Retina (tissue), 1 donor: Measurements from ENCODE around the gene KRT6C.
"Not testable (repeated sequence)": the region's sequence is repeated elsewhere in the genome, so short reads cannot be mapped to it uniquely, and the experiment has no call there.

Source experiments
- DNase-seq: peaks from one replicate; pipeline ENCODE4 v3.0.0-alpha.2; 2016

Gene KRT6C

DNA sequence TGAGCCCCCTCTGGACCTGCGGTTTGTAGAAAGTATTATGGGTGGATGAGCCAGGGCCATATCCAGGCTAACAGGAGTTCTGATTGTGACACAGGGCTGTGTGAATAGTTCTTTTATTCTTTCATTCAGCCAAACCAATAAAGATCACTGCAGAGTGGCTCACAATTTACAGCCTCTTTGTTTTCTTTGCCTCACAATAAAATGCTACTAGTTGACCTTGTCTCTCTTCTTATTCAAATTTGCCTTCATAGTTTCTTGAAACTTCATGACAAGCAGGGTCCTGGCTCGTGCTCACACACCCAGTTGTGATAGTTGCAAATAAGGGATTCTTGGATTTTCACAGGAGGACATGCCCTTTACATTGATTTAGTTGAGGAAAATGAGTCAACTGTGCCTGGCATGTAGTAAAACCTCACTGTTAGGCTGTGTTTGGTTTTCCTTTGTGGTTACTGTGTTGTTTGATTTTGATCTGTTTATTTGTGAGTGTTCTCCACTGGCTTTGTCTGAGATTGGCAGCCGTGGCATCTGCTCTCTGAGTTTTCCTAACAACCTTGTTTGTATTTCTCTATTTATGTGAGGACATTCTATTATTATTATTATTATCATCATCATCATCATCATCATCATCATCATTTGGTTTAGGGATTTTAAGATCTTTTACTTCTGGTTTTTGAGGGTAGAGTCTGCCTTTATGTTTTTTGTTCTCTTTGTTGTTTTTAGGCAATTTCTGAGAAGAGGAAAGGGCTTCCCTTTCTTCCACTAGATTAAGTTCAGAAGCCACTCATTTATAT is 19.0 kb downstream of the KRT6C start:
- no peak for DNase-seq

DNA sequence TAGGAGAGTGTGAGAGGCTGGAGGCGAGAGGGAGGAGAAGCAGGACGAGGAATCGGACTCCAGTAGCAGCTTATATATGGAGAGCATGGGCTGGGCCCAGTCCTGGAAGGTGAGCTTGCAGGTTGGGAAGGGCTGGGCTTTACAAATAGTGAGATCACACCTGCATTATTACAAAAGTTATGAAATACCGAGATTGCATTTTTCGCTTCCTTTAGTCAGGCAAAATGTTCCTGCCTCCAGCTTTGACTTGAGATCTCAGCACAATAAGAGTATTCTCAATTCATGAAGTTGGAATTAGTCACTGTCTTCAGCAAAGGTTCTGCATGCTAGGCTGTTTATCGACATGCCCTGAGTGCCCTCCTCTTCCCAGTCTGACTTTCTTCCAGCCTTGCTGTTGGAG is 21.5 kb downstream of the KRT6C start, which contains the start of gene KRT6B:
Gene KRT6B, minus strand, starts transcription at position 46 of the 400 bp plus-strand sequence. CDS start 68 bp downstream, outside the sequence.
- DNase-seq: no peak

DNA sequence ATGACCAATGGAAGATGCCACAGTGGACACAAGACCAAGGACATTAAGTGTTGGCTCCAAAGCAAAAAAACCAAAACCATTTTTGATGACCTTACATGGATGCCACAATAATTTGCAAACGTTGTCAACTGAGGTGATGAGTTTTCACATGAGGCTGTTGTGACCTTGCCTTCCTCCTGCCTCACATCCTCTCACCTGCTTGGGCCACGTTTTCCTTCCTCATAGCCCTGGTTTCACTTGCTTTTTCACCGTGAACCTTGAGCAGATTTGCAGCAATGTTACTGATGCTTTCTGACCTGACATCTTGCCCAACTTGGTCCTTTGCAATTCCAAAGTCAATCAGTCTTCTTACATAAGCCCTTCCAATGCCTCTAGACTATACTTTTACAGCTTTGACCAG is 25.4 kb downstream of the KRT6C start:
- DNase-seq: no peak

GRCh38 chr12:52447196-52447595 is 26.4 kb downstream of the KRT6C start:
- DNase-seq: not testable (repeated sequence)

DNA sequence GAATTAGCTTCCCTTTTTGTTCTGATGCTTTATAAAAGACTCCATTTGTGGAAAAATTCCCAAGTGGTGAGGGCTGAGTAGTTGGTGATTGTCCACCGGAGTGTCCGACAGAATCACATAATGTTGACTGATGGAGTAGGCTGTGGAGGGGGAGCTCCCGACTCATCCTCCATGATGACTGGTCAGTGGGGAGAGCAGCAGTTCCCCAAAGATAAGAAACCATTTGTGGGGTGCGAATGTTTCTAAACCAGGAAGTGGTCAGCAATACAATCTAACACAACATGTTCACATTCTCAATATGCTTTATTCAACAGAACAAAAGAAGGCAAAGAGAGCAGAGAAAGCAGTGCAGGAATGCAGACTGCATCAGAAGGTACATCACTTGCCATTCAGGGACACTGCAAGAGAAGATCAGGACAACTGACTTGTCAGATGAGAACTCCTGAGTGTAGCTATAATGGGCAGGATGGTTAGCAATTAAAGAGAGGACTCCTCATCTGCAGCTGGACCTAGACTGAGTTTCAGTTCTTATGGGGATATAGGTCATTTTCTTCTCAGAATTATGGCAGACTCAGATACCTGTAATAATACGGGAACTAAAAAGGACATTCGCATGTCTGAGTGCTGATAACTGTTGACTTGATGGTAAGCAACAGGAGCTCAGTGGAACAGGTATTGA is 27.1 kb downstream of the KRT6C start:
- DNase-seq: no peak

DNA sequence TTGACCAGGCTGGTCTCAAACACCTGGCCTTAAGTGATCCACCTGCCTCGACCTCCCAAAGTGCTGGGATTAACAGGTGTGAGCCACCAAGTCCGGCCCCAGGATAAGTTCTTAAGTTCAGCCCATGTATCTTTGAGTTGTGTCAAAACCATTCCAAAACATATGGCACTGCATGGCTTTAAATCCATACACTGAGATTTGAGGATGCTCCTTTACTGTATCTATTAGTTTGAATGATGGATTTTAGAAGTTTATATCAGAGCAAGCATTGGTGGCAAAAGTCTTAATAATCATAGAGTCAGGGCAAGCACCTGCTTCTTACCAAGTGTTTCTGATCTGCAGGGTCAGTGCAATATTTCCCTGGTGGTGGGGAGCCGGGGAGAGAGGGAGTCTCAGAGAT is 27.7 kb downstream of the KRT6C start:
- no peak for DNase-seq

- DNase-seq: no peak
Observed at GRCh38 chr12:52444647-52445595, 28.7 kb downstream of the KRT6C start.

- no peak for DNase-seq
Observed at GRCh38 chr12:52443966-52444365, 29.6 kb downstream of the KRT6C start.

DNA sequence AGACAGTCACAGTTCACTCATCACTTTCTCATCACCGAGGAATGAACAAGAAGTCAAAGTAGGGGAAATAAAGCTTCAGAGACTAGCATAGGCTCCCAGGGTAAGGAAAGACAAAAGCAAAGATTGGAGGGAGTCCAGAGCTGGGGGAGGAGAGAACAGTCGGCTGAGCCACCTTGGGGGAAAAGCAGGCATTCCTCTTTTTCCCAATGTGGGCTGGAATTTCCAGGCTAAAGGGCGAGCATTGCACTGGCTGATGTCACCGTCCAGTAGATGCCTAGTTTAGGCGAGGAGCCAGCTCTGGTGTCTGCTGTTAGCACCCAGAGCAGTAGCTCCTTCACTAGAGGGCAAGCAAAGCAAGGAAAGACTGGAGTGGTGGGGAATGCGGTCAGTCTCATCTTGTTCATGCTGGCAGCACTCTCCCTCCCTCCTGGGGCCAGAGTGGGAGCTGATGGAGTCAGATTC is 31.0 kb downstream of the KRT6C start:
- DNase-seq: no peak

- no peak for DNase-seq
Observed at GRCh38 chr12:52441320-52441911, 32.2 kb downstream of the KRT6C start.

GRCh38 chr12:52440821-52441319 is 32.7 kb downstream of the KRT6C start:
- no peak for DNase-seq

DNA sequence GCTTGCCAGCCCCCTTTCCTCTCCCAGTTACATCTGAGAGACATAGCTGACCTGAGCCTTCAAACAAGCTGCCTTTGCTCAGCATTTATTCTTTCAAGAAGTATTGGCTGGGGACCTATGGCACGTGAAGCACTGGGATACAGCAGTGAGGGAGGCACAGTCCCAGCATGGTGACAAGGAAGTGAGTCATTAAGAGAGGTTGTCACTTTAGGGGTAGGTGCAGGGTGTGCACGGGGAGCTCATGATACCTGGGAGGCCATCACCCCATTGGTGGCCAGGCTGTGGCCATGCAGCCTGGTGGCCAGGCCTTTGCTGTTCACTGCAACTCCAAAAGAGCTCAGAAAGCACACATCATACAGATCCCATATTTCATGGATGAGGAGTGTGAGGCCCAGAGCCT is 33.8 kb downstream of the KRT6C start:
- DNase-seq: no peak

GRCh38 chr12:52439420-52439819 is 34.2 kb downstream of the KRT6C start:
- DNase-seq: no peak

GRCh38 chr12:52438305-52439301 is 35.0 kb downstream of the KRT6C start:
- no peak for DNase-seq

GRCh38 chr12:52437508-52437907 is 36.1 kb downstream of the KRT6C start:
- no peak for DNase-seq

DNA sequence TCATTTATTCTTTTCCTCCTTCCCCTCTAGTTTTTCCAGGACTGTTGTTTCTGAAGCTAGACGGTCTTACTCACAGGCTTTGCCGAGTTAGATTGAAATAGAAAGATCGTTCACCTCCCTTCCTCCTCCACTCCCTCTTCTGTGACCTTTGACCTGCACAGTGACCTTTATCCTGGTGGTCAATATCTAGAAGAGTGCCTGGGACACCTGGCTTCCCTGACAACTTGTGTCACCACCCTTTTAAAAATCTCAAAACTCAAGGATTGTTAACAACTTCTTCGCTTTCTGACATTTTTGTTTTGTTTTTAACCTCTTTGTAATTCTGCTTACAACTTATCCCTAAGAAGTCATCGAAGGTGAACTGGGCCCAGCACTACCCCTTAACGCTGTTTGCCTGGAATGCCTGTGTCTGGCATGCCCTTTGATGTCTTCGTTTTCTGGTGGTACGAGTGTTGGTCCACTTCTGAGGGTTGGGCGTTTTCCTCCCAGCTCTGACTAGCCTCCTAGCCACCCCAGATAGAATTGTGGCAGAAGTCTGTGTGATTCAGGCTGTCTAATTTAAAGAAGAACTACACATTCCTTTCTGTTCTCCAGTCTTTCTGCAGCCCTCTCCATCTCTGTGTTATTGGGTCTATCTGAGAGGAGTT is 36.7 kb downstream of the KRT6C start:
- DNase-seq: no peak

DNA sequence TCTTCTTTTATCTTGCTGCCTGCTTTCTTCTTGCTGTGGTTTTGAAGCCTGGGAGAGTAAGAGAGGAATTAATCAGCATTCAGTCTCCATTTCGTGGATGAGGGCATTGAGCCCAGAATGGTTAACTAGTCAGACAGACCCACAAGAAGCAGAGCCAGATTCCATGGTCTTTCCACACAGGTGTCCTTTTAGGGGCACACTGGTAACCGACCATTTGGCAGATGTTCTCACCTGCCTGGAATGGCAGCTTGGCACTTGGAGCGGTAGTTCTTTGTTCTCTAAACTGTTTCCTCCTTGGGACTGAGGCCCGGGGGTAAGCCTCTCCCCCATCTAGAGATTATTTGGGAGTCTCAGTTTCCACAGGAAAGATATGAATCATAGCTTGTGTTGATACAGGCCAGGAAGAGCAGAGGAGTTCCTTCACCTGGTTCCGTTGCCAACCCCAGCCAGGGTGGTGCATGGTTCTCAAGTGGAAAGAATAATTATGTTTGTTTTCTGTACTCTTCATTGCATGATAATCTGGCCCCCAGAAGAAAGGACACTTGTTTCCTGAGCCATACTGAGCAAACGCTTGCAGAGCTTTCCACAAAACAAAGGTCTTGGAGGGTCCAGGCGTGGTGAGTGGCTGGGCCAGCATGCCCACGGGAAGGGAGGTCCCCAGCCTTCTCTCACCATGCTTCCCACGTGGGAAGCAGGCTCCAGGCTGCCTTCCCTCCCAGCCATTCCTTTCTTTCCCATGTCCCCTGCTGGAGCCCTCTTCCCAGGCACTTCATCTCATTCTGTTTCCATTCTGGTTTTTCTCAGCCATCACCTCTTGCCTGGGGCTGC is 37.4 kb downstream of the KRT6C start:
- DNase-seq: no peak

DNA sequence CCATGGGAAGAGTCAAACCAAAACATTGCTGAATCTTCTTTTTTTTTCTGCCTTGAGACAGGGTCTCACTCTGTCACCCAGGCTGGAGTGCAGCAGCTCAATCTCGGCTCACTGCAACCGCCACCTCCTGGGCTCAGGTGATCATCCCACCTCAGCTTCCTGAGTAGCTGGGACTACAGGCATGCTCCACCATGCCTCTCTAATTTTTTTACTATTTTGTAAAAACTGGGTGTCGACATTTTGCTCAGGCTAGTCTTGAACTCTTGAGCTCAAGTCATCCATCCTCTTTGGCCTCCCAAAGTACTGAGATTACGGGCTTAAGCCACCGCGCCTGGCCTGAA is 38.0 kb downstream of the KRT6C start:
- DNase-seq: no peak

DNA sequence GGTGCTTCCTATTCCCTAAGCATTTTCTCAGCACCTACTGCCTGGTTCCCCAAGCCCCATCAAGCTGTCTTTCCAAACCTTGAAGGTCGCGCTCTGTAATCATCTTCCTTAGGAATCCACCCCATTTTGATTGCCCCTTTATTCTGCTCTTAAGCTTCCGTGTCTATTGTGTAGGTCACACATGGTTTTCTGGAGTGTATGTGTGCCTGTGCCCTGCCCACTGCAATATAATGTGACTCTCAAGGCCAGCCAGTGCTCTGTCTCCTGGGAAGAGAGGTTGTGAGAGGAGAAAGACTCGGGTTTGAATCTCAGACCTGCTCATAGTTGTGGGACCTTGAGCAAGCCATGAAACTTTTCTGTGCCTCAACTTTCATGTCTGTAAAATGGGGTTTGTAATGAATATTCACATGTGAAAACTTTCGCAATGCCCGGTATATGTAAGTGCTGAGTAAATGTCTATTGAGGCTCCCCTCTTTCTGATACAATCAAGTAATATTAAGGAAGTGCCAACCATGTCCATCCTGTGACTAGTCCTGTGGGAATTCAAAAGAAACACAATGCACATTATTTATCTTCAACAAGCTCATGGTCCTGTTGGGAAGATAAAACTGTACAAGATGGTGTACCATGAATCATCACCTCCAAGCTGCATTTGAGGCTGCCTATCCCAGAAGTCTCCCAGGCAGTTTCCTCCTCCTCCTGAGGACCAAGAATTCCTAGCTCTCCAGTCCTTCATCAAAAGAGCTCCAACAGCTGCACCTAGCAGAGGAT is 38.7 kb downstream of the KRT6C start:
- DNase-seq: no peak
